Neural progenitor cell (in vitro differentiated cells): Measurements from ENCODE around the gene SLC6A13. TPM values are rescaled to one million over a fixed set of nuclear protein-coding genes. Genes with fewer than 3 reads are reported as not detected.
"Not testable (repeated sequence)": the region's sequence is repeated elsewhere in the genome, so short reads cannot be mapped to it uniquely, and the experiment has no call there.

Experiments used
- DNase-seq: peaks from one replicate; pipeline ENCODE4 v3.0.0-alpha.2; 2016; ENCODE audit warnings: low spot score
- H2AFZ ChIP-seq: fragments of 200-600 bp; sonication (generic); replicated peaks from 2 replicates; pipeline ENCODE4 v1.6.1; 2016; ENCODE audit warnings: antibody characterized with exemption
- H3F3A ChIP-seq: fragments of 200-600 bp; sonication (generic); 2 replicates; pipeline ENCODE4 v1.6.1; 2016; ENCODE audit warnings: antibody characterized with exemption, low read depth
- H3K27ac ChIP-seq: fragments of 200-600 bp; sonication (generic); 2 replicates; pipeline ENCODE4 v1.5.1; 2016; ENCODE audit warnings: mild to moderate bottlenecking
- H3K27me3 ChIP-seq: fragments of 200-600 bp; sonication (generic); 2 replicates; pipeline ENCODE4 v1.6.1; 2016; ENCODE audit warnings: mild to moderate bottlenecking, moderate library complexity
- H3K36me3 ChIP-seq: fragments of 200-600 bp; sonication (generic); 2 replicates; pipeline ENCODE4 v1.5.1; 2016
- H3K4me1 ChIP-seq: fragments of 200-600 bp; sonication (generic); 2 replicates; pipeline ENCODE4 v1.6.1; 2016; ENCODE audit warnings: mixed run types
- H3K4me2 ChIP-seq: fragments of 200-600 bp; sonication (generic); 2 replicates; pipeline ENCODE4 v1.6.1; 2016
- H3K4me3 ChIP-seq: fragments of 200-600 bp; sonication (generic); 2 replicates; pipeline ENCODE4 v1.5.1; 2016
- H3K79me2 ChIP-seq: fragments of 200-600 bp; sonication (generic); 2 replicates; pipeline ENCODE4 v1.6.1; 2016; ENCODE audit warnings: low read depth
- H3K9ac ChIP-seq: fragments of 200-600 bp; sonication (generic); 2 replicates; pipeline ENCODE4 v1.6.1; 2016
- H3K9me3 ChIP-seq: fragments of 200-600 bp; sonication (generic); 2 replicates; pipeline ENCODE4 v1.5.1; 2016; ENCODE audit warnings: low read depth
- H4K20me1 ChIP-seq: fragments of 200-600 bp; sonication (generic); 2 replicates; pipeline ENCODE4 v1.6.1; 2016; ENCODE audit warnings: low read depth
- H3K27ac Mint-ChIP-seq: 3 replicates; pipeline ENCODE4 v1.8.0; 2021; ENCODE audit warnings: mixed read lengths
- H3K27me3 Mint-ChIP-seq: 2 replicates; pipeline ENCODE4 v1.8.0; 2022; ENCODE audit warnings: low read depth, mild to moderate bottlenecking, inconsistent platforms, moderate library complexity, mixed read lengths; ENCODE audit not compliant: insufficient read depth
- H3K36me3 Mint-ChIP-seq: 3 replicates; pipeline ENCODE4 v1.8.0; 2021; ENCODE audit warnings: mixed read lengths
- H3K4me1 Mint-ChIP-seq: 3 replicates; pipeline ENCODE4 v1.8.0; 2021; ENCODE audit warnings: mixed read lengths
- H3K4me3 Mint-ChIP-seq: 3 replicates; pipeline ENCODE4 v1.8.0; 2021; ENCODE audit warnings: mild to moderate bottlenecking, moderate library complexity, mixed read lengths
- H3K9me3 Mint-ChIP-seq: 3 replicates; pipeline ENCODE4 v1.8.0; 2020; ENCODE audit warnings: mixed read lengths
- EZH2 ChIP-seq: fragments of 200-600 bp; sonication (generic); IDR thresholded peaks from 2 replicates; pipeline ENCODE4 v1.6.1; 2017; ENCODE audit warnings: antibody characterized with exemption, mild to moderate bottlenecking, moderate library complexity
- EZH2phosphoT487 ChIP-seq: fragments of 200-600 bp; sonication (generic); IDR thresholded peaks from 2 replicates; pipeline ENCODE4 v1.6.1; 2017; ENCODE audit warnings: antibody characterized with exemption
- total RNA-seq: library from RNA; depleted of rRNA; stranded (reverse); fragments of >200 nt; gene quantifications from 2 replicates; pipeline ENCODE4 v1.2.3, GENCODE V29; 2015; ENCODE audit warnings: low replicate concordance
- TF ChIP-seq, protein P1 (sequence below): fragments of 200-600 bp; sonication (generic); IDR thresholded peaks from 2 replicates; pipeline ENCODE4 v1.5.1; 2017; ENCODE audit warnings: antibody characterized with exemption, mild to moderate bottlenecking

The SLC6A13 gene
- total RNA-seq, 1 donor from 2014 or later: not detected

DNA sequence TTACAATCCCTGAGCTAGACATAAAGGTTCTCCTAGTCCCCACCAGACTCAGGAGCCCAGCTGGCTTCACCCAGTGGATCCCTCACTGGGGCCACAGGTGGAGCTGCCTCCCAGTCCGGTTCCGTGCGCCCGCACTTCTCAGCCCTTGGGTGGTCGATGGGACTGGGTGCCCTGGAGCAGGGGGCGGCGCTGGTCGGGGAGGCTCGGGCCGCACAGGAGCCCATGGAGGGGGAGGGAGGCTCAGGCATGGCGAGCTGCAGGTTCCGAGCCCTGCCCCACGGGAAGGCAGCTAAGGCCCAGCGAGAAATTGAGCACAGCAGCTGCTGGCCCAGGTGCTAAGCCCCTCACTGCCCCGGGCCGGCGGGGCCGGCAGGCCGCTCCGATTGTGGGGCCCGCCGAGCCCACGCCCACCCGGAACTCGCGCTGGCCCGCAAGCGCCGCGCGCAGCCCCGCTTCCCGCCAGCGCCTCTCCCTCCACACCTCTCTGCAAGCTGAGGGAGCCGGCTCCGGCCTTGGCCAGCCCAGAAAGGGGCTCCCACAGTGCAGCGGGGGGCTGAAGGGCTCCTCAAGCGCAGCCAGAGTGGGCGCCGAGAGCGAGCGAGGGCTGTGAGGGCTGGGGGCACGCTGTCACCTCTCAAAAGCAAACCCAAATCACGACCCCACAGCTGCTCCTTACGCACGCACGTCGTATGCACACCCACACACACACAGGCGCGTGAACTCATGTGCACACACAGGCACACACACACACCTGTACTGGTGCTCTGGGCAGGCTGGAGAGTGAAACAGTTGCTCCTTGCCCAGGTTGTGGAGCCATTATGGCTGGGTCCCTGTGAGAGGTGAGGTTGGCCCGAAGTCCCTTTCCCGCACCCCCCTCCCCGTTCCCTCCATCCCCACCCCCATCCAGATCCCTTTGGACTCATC is 74.4 kb downstream of the SLC6A13 start:
- peak overlapping the region; percentile 56 for H3K4me3 ChIP-seq
- not testable (repeated sequence) for H3K36me3 ChIP-seq, H3K4me1 Mint-ChIP-seq, H3K36me3 Mint-ChIP-seq, H3K79me2 ChIP-seq, H3K9ac ChIP-seq, H3F3A ChIP-seq, DNase-seq, H4K20me1 ChIP-seq, H3K9me3 ChIP-seq, H3K4me1 ChIP-seq, H3K27ac ChIP-seq, H3K9me3 Mint-ChIP-seq
- peak overlapping the region; percentile 98 for H2AFZ ChIP-seq
- H3K4me2 ChIP-seq: peak overlapping the region; percentile 88
- peaks cover 19% of the 10 kb centered on the region for H3K27me3 Mint-ChIP-seq
- H3K27ac Mint-ChIP-seq: peak overlapping the region; percentile 66
- peak; percentile 47 for TF ChIP-seq EZH2phosphoT487
- peaks cover 48% of the 10 kb centered on the region for H3K27me3 ChIP-seq
- peak overlapping the region; percentile 87 for H3K4me3 Mint-ChIP-seq

DNA sequence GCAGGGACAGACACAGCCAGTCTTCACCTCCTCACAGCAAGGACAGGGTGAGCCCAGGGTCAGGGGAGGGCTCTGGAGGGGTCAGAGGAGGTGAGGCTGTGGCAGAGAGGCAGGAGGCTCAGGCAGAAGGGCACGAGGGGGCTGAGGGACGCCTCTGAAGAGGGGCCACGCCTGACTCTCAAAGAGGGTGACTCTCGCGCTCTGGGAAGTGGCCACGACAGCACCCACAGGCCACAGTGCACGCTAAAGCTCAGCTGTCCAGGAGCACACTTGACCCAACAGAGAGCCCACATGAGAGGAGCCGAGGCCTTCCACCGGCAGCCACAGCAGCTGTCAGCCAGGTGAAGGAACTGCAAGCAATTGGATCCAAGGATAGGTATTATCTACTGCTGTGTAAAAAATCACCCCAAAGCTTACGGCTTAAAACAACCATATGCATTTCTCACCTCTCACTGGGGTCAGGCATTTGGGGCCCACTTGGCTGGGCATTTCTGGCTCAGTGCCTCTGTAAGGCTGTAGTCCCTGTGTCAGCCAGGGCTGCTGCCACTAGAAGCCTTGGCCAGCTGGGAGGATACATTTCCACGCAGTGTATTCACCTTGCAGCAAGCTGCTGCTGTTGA is 76.5 kb downstream of the SLC6A13 start:
- H3K4me2 ChIP-seq: no peak overlapping the region
- H3K4me3 Mint-ChIP-seq: peak overlapping the region; percentile 57
- H3K79me2 ChIP-seq: no peaks in the 10 kb centered on the region
- H3K27me3 ChIP-seq: peaks cover 38% of the 10 kb centered on the region
- TF ChIP-seq EZH2phosphoT487: no peak
- no peak for TF ChIP-seq EZH2
- TF ChIP-seq, protein P1, sequence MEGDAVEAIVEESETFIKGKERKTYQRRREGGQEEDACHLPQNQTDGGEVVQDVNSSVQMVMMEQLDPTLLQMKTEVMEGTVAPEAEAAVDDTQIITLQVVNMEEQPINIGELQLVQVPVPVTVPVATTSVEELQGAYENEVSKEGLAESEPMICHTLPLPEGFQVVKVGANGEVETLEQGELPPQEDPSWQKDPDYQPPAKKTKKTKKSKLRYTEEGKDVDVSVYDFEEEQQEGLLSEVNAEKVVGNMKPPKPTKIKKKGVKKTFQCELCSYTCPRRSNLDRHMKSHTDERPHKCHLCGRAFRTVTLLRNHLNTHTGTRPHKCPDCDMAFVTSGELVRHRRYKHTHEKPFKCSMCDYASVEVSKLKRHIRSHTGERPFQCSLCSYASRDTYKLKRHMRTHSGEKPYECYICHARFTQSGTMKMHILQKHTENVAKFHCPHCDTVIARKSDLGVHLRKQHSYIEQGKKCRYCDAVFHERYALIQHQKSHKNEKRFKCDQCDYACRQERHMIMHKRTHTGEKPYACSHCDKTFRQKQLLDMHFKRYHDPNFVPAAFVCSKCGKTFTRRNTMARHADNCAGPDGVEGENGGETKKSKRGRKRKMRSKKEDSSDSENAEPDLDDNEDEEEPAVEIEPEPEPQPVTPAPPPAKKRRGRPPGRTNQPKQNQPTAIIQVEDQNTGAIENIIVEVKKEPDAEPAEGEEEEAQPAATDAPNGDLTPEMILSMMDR: no peak
- H3K4me3 ChIP-seq: no peak overlapping the region
- no peak for DNase-seq
- no peaks in the 10 kb centered on the region for H3K9me3 Mint-ChIP-seq
- H4K20me1 ChIP-seq: no peaks in the 10 kb centered on the region
- H3K4me1 Mint-ChIP-seq: peaks cover 4% of the 10 kb centered on the region
- H3K27me3 Mint-ChIP-seq: peaks cover 19% of the 10 kb centered on the region
- no peaks in the 10 kb centered on the region for H3F3A ChIP-seq
- no peak overlapping the region for H3K9ac ChIP-seq
- no peaks in the 10 kb centered on the region for H3K36me3 ChIP-seq
- H3K36me3 Mint-ChIP-seq: no peaks in the 10 kb centered on the region
- no peak overlapping the region for H3K27ac Mint-ChIP-seq
- no peak overlapping the region for H3K27ac ChIP-seq
- H3K4me1 ChIP-seq: no peaks in the 10 kb centered on the region
- H3K9me3 ChIP-seq: no peaks in the 10 kb centered on the region
- H2AFZ ChIP-seq: no peak overlapping the region

- Histone ChIP-seq H3K9me3 (no peaks in the 10 kb centered on the region), H4K20me1 (no peaks in the 10 kb centered on the region), H3K4me2 (no peak overlapping the region), H3K4me3 (no peak overlapping the region), H3K27me3 (peaks cover 37% of the 10 kb centered on the region), H3K36me3 (no peaks in the 10 kb centered on the region), H3K4me1 (no peaks in the 10 kb centered on the region), H3K79me2 (no peaks in the 10 kb centered on the region), H2AFZ (no peak overlapping the region), H3K9ac (no peak overlapping the region), H3K27ac (no peak overlapping the region), H3F3A (no peaks in the 10 kb centered on the region)
- no peak overlapping the region for H3K27ac Mint-ChIP-seq
- no peak for TF ChIP-seq EZH2phosphoT487
- TF ChIP-seq, protein P1: no peak
- no peak for TF ChIP-seq EZH2
- no peaks in the 10 kb centered on the region for H3K9me3 Mint-ChIP-seq
- H3K4me3 Mint-ChIP-seq: peak overlapping the region; percentile 57
- H3K36me3 Mint-ChIP-seq: no peaks in the 10 kb centered on the region
- no peak for DNase-seq
- peaks cover 4% of the 10 kb centered on the region for H3K4me1 Mint-ChIP-seq
- peaks cover 16% of the 10 kb centered on the region for H3K27me3 Mint-ChIP-seq
Observed at GRCh38 chr12:185576-185955, 77.1 kb downstream of the SLC6A13 start.
